Endodermal cell (in vitro differentiated cells): ENCODE data around the gene C5orf15. TPM values are rescaled to one million over a fixed set of nuclear protein-coding genes. Genes with fewer than 3 reads are reported as not detected.

Experiments used
- DNase-seq: peaks from one replicate; pipeline ENCODE4 v3.0.0-alpha.2; 2017
- H3K27ac ChIP-seq: 2 replicates; pipeline ENCODE4 v1.5.1; 2013; ENCODE audit warnings: mild to moderate bottlenecking, low read depth, low read length, moderate library complexity
- H3K27me3 ChIP-seq: 2 replicates; pipeline ENCODE4 v1.6.1; 2013; ENCODE audit warnings: mild to moderate bottlenecking, low read length, moderate library complexity; ENCODE audit not compliant: insufficient read depth, control insufficient read depth, poor library complexity, severe bottlenecking
- H3K36me3 ChIP-seq: 2 replicates; pipeline ENCODE4 v1.7.0; 2013; ENCODE audit warnings: mild to moderate bottlenecking, low read length, moderate library complexity; ENCODE audit not compliant: control insufficient read depth, insufficient read depth
- H3K4me1 ChIP-seq: one replicate; pipeline ENCODE4 v1.7.0; 2013; ENCODE audit warnings: low read length; ENCODE audit not compliant: control insufficient read depth, insufficient read depth
- H3K4me3 ChIP-seq: 2 replicates; pipeline ENCODE4 v1.5.1; 2013; ENCODE audit warnings: mild to moderate bottlenecking, low read length, moderate library complexity
- H3K9ac ChIP-seq: 2 replicates; pipeline ENCODE4 v1.6.1; 2013; ENCODE audit warnings: mild to moderate bottlenecking, low read length, moderate library complexity; ENCODE audit not compliant: poor library complexity, severe bottlenecking; ENCODE audit errors: extremely low read depth
- H3K9me3 ChIP-seq: 2 replicates; pipeline ENCODE4 v1.6.1; 2013; ENCODE audit warnings: mild to moderate bottlenecking, low read length, moderate library complexity; ENCODE audit not compliant: control insufficient read depth
- H3K27ac Mint-ChIP-seq: 2 replicates; pipeline ENCODE4 v1.8.0; 2020; ENCODE audit warnings: mixed read lengths
- H3K27me3 Mint-ChIP-seq: 2 replicates; pipeline ENCODE4 v1.8.0; 2021; ENCODE audit warnings: mild to moderate bottlenecking, mixed read lengths; ENCODE audit not compliant: insufficient read depth
- H3K36me3 Mint-ChIP-seq: 2 replicates; pipeline ENCODE4 v1.8.0; 2020; ENCODE audit warnings: low read depth, mixed read lengths
- H3K4me1 Mint-ChIP-seq: 2 replicates; pipeline ENCODE4 v1.8.0; 2020; ENCODE audit warnings: mixed read lengths
- H3K4me3 Mint-ChIP-seq: 2 replicates; pipeline ENCODE4 v1.8.0; 2020; ENCODE audit warnings: mild to moderate bottlenecking, moderate library complexity, mixed read lengths
- H3K9me3 Mint-ChIP-seq: 2 replicates; pipeline ENCODE4 v1.8.0; 2020; ENCODE audit warnings: mild to moderate bottlenecking, mixed read lengths
- CTCF ChIP-seq: fragments of 200-600 bp; sonication (generic); conservative IDR thresholded peaks from 2 replicates; pipeline ENCODE4 v1.5.0; 2021; ENCODE audit warnings: antibody characterized with exemption, mild to moderate bottlenecking
- WGBS, 2 experiments: methylation state at CpG; one replicate each; pipeline versions ENCODE4 v1.1.5 to v1.1.7; 2013; ENCODE audit warnings: missing lambda C conversion rate in 2 of 2, mixed read lengths in 1 of 2; ENCODE audit not compliant: insufficient coverage in 1 of 2, insufficient read length in 1 of 2; 5-methylcytosine and 5-hydroxymethylcytosine counted together
- total RNA-seq, 2 donors: library from RNA; stranded (reverse); fragmentation: NEBNext Ultra II Directional in 1 of 2; extraction: Animal tissue kit (Norgen Biotek cat#: 25700) in 1 of 2; gene quantifications; 2 replicates in 1 of 2; 3 replicates in 1 of 2; pipeline ENCODE4 v1.2.1, GENCODE V29; 2021

Gene C5orf15
- total RNA-seq, 2 donors from 2014 or later: 37.6 to 37.7 TPM

- Mint-ChIP-seq H3K36me3 (no peaks in the 10 kb centered on the region), H3K27me3 (no peaks in the 10 kb centered on the region), H3K27ac (no peak overlapping the region), H3K4me1 (no peaks in the 10 kb centered on the region), H3K9me3 (no peaks in the 10 kb centered on the region), H3K4me3 (no peak overlapping the region)
- H3K36me3 ChIP-seq: no peaks in the 10 kb centered on the region
- no peaks in the 10 kb centered on the region for H3K4me1 ChIP-seq
- H3K27ac ChIP-seq: no peak overlapping the region
- no peak overlapping the region for H3K4me3 ChIP-seq
- H3K9me3 ChIP-seq: no peaks in the 10 kb centered on the region
- no peaks in the 10 kb centered on the region for H3K27me3 ChIP-seq
- no peak overlapping the region for H3K9ac ChIP-seq
- DNase-seq: no peak
- TF ChIP-seq CTCF: no peak
- WGBS, 2 experiments: 92 to 98% methylated on average over 6 to 10 of the region's 10 CpGs
Measured at GRCh38 chr5:133918316-133918715, 50.1 kb downstream of the C5orf15 start.

DNA sequence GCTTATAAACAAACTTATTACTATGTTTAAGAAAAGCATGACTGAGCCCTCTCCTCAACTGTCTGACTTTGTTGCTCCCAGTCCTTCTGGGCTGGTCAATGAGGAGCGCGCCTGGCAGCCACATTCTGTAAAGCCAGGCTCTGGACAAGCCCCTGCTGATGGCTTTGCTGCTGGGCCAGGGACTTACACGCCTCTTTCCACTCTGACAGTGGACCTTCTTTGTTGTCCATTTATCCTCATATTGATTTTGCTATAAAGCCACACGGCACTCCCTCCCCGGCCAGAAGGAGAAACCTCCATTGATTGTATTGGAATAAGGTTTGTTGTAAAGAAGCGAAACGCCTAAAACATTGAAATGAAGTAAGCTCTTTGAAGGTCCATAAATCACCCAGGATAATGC lies 50.6 kb downstream of the C5orf15 start:
- Histone ChIP-seq H3K27ac (no peak overlapping the region), H3K9me3 (no peaks in the 10 kb centered on the region), H3K9ac (no peak overlapping the region), H3K36me3 (no peaks in the 10 kb centered on the region), H3K4me1 (no peaks in the 10 kb centered on the region), H3K27me3 (no peaks in the 10 kb centered on the region), H3K4me3 (no peak overlapping the region)
- Mint-ChIP-seq H3K4me1 (no peaks in the 10 kb centered on the region), H3K4me3 (no peak overlapping the region), H3K27me3 (no peaks in the 10 kb centered on the region), H3K36me3 (no peaks in the 10 kb centered on the region), H3K27ac (no peak overlapping the region), H3K9me3 (no peaks in the 10 kb centered on the region)
- no peak for DNase-seq
- no peak for TF ChIP-seq CTCF
- WGBS, 2 experiments: 93 to 94% methylated on average over 6 to 7 of the region's 7 CpGs

GRCh38 chr5:133916914-133917313 lies 51.5 kb downstream of the C5orf15 start:
- 90 to 92% methylated on average over 6 of the region's 6 CpGs for WGBS, 2 experiments
- Mint-ChIP-seq H3K4me3 (no peak overlapping the region), H3K9me3 (no peaks in the 10 kb centered on the region), H3K27ac (no peak overlapping the region), H3K4me1 (no peaks in the 10 kb centered on the region), H3K27me3 (no peaks in the 10 kb centered on the region), H3K36me3 (no peaks in the 10 kb centered on the region)
- TF ChIP-seq CTCF: no peak
- H3K27ac ChIP-seq: no peak overlapping the region
- H3K4me3 ChIP-seq: no peak overlapping the region
- DNase-seq: no peak
- no peaks in the 10 kb centered on the region for H3K27me3 ChIP-seq
- no peaks in the 10 kb centered on the region for H3K36me3 ChIP-seq
- no peak overlapping the region for H3K9ac ChIP-seq
- H3K4me1 ChIP-seq: no peaks in the 10 kb centered on the region
- no peaks in the 10 kb centered on the region for H3K9me3 ChIP-seq
